ACC112 (cell line): ENCODE data around the gene IGFBPL1.

ENCODE experiments used
- H2AFZ ChIP-seq: fragments of 200-600 bp; sonication (generic); one replicate; pipeline ENCODE4 v1.6.0; 2017; ENCODE audit warnings: antibody characterized with exemption, low read length; ENCODE audit not compliant: unreplicated experiment
- H3K27ac ChIP-seq: fragments of 200-600 bp; sonication (generic); 2 replicates; pipeline ENCODE4 v1.5.1; 2014; ENCODE audit warnings: low read depth, mild to moderate bottlenecking, antibody characterized with exemption, low read length, moderate library complexity
- H3K27me3 ChIP-seq: fragments of 200-600 bp; sonication (generic); 2 replicates; pipeline ENCODE4 v1.6.1; 2014; ENCODE audit warnings: mild to moderate bottlenecking, antibody characterized with exemption, low read length, moderate library complexity, mixed read lengths; ENCODE audit not compliant: insufficient read depth
- H3K36me3 ChIP-seq: fragments of 200-600 bp; sonication (generic); 2 replicates; pipeline ENCODE4 v1.6.1; 2016; ENCODE audit warnings: mild to moderate bottlenecking, antibody characterized with exemption, low read length, moderate library complexity, mixed read lengths; ENCODE audit not compliant: insufficient read depth
- H3K4me1 ChIP-seq: fragments of 200-600 bp; sonication (generic); one replicate; pipeline ENCODE4 v1.6.1; 2016; ENCODE audit warnings: low read length, mixed read lengths; ENCODE audit not compliant: insufficient read depth, unreplicated experiment, control insufficient read depth
- H3K4me3 ChIP-seq: fragments of 200-600 bp; sonication (generic); 2 replicates; pipeline ENCODE4 v1.5.1; 2014; ENCODE audit warnings: mild to moderate bottlenecking, low read depth, low read length
- H3K79me2 ChIP-seq: fragments of 200-600 bp; sonication (generic); one replicate; pipeline ENCODE4 v1.6.0; 2016; ENCODE audit warnings: low read length; ENCODE audit not compliant: control insufficient read depth, unreplicated experiment, insufficient read depth

IGFBPL1 gene

DNA sequence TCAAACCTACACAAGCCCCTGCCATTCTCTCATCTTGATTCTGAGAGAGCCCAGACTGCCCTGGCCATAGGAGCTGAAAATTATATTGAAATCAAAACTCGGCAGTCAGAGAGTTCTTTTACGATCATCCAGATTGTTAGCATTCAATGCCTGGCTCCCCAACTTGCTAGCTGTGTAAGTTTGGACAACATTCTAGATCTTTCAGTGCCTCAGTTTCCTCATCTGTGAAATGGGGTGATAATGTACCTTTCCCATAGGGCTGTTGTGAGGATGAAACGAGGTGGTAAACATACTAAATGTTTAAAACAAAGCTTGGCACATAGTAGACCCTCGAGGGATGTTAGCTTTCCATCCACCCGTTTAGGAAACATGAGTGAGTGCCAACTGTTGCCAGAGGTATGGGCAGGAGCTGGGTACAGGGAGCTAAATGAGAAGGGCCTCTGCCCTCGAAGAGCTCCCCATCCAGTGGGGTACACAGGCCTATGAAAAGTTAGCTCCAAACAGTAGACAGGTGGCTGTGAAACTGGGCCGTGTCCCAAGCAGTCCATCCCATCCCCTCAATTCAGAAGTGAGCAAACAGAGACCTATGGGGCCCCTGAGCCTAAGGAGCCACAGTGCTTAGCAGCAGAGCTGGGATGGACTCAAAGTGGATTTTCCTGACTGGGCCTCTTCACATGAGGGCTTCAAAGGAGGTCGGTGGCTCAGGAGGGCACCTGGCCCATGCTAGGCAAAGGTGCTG, 17.3 kb upstream of the IGFBPL1 start:
- Histone ChIP-seq H3K27me3 (peaks cover 7% of the 10 kb centered on the region), H3K36me3 (no peaks in the 10 kb centered on the region), H3K4me1 (peaks cover 7% of the 10 kb centered on the region), H2AFZ (no peak overlapping the region), H3K27ac (no peak overlapping the region), H3K79me2 (no peaks in the 10 kb centered on the region), H3K4me3 (no peak overlapping the region)

DNA sequence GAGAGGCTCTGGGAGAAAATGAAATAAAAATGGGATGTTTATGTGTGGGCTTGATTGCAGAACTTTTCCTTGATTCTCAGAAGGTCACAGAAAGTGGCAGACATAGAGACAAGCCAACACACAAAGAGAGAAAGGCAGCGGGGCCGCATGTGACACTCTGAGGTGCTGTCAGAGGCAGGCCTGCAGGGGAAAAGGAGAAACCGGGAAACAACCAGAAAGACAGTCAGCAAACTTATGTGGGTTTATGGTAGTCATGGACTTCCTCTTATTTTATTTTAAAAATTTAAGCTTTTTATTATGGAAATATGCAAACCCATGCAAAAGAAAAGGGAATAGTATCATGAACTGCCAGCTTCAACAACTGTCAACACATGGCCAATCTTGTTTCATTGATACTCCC, 16.3 kb upstream of the IGFBPL1 start:
- Histone ChIP-seq H3K27me3 (no peaks in the 10 kb centered on the region), H2AFZ (no peak overlapping the region), H3K36me3 (no peaks in the 10 kb centered on the region), H3K27ac (no peak overlapping the region), H3K4me3 (no peak overlapping the region), H3K79me2 (no peaks in the 10 kb centered on the region), H3K4me1 (peaks cover 7% of the 10 kb centered on the region)

DNA sequence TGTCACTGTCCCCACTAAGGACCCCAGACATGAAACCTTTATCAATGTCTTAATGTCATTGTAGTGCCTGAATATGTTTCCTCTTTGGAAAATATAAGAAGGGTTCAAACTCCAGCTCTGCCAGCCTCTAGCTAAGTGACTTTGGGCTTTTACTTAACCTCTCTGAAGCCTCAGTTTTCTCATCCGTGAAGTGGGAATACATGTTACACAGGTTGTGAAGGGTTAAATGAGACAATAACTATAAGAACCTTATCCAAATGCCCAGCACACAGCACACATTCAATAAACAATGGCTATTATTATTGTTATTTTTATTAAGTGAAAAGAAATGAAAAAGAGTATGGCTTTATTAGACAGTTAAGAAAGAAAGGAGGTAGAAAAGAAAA, 15.7 kb upstream of the IGFBPL1 start:
- H2AFZ ChIP-seq, result no peak overlapping the region
- peaks cover 7% of the 10 kb centered on the region for H3K4me1 ChIP-seq
- no peak overlapping the region for H3K4me3 ChIP-seq
- H3K27me3 ChIP-seq, result no peaks in the 10 kb centered on the region
- H3K79me2 ChIP-seq, result no peaks in the 10 kb centered on the region
- no peak overlapping the region for H3K27ac ChIP-seq
- no peaks in the 10 kb centered on the region for H3K36me3 ChIP-seq

- Histone ChIP-seq H3K36me3 (no peaks in the 10 kb centered on the region), H2AFZ (no peak overlapping the region), H3K27ac (no peak overlapping the region), H3K79me2 (no peaks in the 10 kb centered on the region), H3K4me1 (peaks cover 7% of the 10 kb centered on the region), H3K4me3 (no peak overlapping the region), H3K27me3 (peaks cover 1% of the 10 kb centered on the region; the same call in 1 of the 2 replicates)
These were observed 15.1 kb upstream of the IGFBPL1 start for GRCh38 chr9:38439291-38439915.

- H3K4me1 ChIP-seq, result no peaks in the 10 kb centered on the region
- no peak overlapping the region for H3K4me3 ChIP-seq
- H3K36me3 ChIP-seq, result no peaks in the 10 kb centered on the region
- no peaks in the 10 kb centered on the region for H3K79me2 ChIP-seq
- H2AFZ ChIP-seq, result peak overlapping the region; percentile 59
- H3K27ac ChIP-seq, result no peak overlapping the region
- peaks cover 10% of the 10 kb centered on the region; the same call in 1 of the 2 replicates for H3K27me3 ChIP-seq
These were observed 13.1 kb upstream of the IGFBPL1 start for GRCh38 chr9:38437193-38437823.

DNA sequence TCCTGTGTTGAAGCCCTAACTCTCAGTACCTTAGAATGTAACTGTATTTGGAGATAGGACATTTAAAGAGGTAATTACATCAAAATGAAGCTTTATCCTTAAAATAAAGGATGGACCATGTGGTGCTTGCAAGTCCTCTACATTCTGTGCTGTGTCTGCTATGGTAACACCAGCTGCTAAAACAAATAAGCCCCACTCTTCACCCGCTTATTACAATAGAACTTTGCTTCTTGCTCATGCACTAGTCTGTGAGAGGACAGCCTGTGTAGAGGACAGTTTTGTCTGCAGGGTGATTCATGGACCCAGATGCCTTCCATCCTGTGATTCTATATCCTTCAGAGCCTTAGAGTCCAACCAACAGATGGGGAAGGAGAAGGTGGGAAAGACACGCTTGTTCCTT, 12.5 kb upstream of the IGFBPL1 start:
- no peak overlapping the region for H2AFZ ChIP-seq
- H3K79me2 ChIP-seq, result no peaks in the 10 kb centered on the region
- H3K36me3 ChIP-seq, result no peaks in the 10 kb centered on the region
- peaks cover 16% of the 10 kb centered on the region for H3K27me3 ChIP-seq
- no peak overlapping the region for H3K27ac ChIP-seq
- H3K4me3 ChIP-seq, result no peak overlapping the region
- no peaks in the 10 kb centered on the region for H3K4me1 ChIP-seq

GRCh38 chr9:38435521-38435920, 11.3 kb upstream of the IGFBPL1 start:
- H3K36me3 ChIP-seq, result no peaks in the 10 kb centered on the region
- H3K27ac ChIP-seq, result no peak overlapping the region
- H3K4me1 ChIP-seq, result no peaks in the 10 kb centered on the region
- no peak overlapping the region for H2AFZ ChIP-seq
- H3K4me3 ChIP-seq, result no peak overlapping the region
- no peaks in the 10 kb centered on the region for H3K79me2 ChIP-seq
- peaks cover 28% of the 10 kb centered on the region for H3K27me3 ChIP-seq

- Histone ChIP-seq H2AFZ (no peak overlapping the region), H3K4me3 (no peak overlapping the region), H3K79me2 (no peaks in the 10 kb centered on the region), H3K36me3 (no peaks in the 10 kb centered on the region), H3K27ac (no peak overlapping the region), H3K27me3 (peaks cover 34% of the 10 kb centered on the region), H3K4me1 (no peaks in the 10 kb centered on the region)
These were observed 10.6 kb upstream of the IGFBPL1 start for GRCh38 chr9:38434853-38435252.

- H3K27ac ChIP-seq, result no peak overlapping the region
- H3K36me3 ChIP-seq, result no peaks in the 10 kb centered on the region
- H2AFZ ChIP-seq, result no peak overlapping the region
These were observed 10.1 kb upstream of the IGFBPL1 start for GRCh38 chr9:38434365-38434764.

DNA sequence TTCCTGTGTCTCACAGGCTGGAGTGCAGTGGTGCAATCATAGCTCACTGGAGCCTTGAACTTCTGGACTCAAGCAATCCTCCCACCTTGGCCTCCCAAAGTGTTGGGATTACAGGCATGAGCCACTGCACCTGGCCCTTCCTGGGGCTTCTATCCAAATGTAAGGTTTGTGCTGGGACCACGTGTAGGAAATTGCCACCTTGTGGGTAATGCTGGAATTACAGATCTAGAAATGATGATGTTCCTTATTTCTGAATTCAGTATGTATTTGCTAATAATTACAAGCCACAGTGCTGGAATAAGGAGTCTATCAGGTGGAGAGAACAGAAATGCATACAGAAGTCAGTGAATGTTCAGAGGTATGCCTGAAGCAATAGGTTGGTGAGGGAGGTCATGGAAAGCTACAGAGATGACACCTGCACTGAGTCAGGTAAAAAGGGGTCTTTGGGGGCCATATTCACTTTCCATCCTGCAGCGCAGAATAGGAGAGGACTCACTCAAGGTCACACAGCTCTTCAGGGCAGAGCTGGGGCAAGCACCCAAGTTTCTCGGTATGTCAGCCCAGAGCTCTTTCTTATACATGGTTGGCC, 8.8 kb upstream of the IGFBPL1 start:
- Histone ChIP-seq H3K27me3 (peaks cover 39% of the 10 kb centered on the region), H3K27ac (no peak overlapping the region), H3K4me3 (no peak overlapping the region), H3K4me1 (no peaks in the 10 kb centered on the region), H3K79me2 (no peaks in the 10 kb centered on the region), H3K36me3 (no peaks in the 10 kb centered on the region), H2AFZ (no peak overlapping the region)

More at GRCh38 chr9:38434365-38434764, 10.1 kb upstream of the IGFBPL1 start:
- Histone ChIP-seq H3K4me1 (no peaks in the 10 kb centered on the region), H3K27me3 (peaks cover 34% of the 10 kb centered on the region), H3K4me3 (no peak overlapping the region), H3K79me2 (no peaks in the 10 kb centered on the region)
